T-helper 2 cell treated with Interferon-gamma antibody and Interleukin-4, amounts not matched to agents 100 ng/mL and 5 ng/mL, for 36 hours (primary cell): ENCODE measurements around the gene ADAD2. TPM values are rescaled to one million over a fixed set of nuclear protein-coding genes. Genes with fewer than 3 reads are reported as not detected.

Source experiments
- intact Hi-C: fragments of 100-400 bp; cut with micrococcal nuclease; formaldehyde crosslinking; loops from one replicate; pipeline ENCODE4 v1.15.1; 2023
- total RNA-seq: library from RNA; stranded (reverse); gene quantifications from 2 replicates; pipeline ENCODE4 v1.2.3, GENCODE V29; 2022

ADAD2 gene
- total RNA-seq, 1 donor from 2014 or later, result not detected

DNA sequence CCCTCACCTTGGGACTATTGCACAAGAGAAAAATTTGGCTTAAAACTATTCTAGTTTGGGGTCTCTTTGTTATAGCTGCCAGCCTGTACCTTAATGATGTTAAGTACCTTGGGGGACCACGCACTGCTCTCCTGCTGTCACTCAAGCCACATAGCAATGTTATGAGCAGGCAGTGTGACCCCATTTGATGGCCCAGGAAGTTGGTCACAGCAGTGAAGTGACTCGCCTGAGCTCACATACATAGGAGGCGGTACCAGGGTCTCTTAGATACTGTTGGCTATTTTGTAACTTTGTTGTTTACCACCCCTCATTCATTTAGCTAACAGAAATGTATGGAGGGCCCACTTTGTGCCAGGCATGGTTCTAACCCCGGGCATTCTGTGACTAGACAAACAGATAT, 32.5 kb downstream of the ADAD2 start:
- intact Hi-C loops, result no loop called here

DNA sequence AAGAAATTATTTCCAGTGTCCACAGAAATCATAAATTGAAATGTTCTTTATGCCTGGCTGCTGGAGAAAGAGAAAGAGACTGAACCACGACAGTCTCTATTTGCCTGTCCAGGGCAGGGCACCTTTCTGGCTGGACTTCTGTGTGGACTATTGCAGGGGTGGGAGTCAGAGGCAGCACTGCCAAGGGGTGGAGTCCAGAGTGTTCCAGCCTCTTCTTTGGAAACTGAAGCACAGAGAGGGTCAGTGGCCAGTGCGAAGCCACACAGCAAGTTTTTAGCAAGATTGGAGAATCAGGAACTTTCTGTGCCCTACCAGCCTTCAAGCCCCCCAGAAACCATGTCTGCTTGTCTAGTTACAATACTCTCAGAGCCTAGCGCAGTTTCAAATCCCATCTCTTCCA, 33.6 kb downstream of the ADAD2 start:
- intact Hi-C loops, result no loop called here

DNA sequence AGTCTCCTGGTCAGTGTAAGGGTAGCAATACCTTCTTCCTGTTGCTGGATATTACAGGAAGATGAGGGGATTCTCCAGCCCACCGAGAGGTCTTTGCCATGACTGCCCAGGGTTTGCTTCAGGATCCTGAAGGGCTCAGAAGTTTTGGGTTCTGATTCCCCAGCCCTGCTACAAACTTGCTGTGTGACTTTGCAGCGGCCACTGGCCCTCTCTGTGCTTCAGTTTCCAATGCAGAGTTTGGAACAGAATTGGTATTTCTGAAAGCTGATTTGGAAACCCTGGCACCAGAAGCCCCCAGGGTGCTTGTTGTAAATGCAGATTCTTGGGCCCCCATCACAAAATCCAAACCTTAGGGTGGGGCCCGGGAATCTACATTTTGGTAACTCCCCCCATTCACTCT, 34.2 kb downstream of the ADAD2 start:
- intact Hi-C loops, result no loop called here

DNA sequence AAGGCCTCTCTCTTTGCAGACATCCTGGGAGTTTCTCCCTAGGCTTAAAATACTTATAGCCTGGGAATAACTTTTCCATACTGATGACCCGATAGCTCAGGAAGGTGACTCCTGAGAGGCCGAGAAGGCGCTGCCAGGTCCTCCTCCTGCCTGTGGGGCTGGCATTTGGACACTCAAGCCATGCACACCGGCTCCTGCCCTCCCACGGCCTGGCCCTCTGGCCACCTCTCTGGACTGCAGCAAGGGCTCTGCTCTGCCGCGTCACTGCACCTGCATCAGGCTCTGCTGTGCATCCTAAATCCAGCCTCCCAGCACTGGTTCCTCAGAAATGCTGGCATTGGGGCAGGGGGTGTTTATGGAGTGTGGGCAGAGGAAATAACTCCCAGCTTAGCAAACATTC, 34.6 kb downstream of the ADAD2 start:
- intact Hi-C loops, result no loop called here

- intact Hi-C loops, result no loop called here
Measured at GRCh38 chr16:84226026-84226425, 35.1 kb downstream of the ADAD2 start.

DNA sequence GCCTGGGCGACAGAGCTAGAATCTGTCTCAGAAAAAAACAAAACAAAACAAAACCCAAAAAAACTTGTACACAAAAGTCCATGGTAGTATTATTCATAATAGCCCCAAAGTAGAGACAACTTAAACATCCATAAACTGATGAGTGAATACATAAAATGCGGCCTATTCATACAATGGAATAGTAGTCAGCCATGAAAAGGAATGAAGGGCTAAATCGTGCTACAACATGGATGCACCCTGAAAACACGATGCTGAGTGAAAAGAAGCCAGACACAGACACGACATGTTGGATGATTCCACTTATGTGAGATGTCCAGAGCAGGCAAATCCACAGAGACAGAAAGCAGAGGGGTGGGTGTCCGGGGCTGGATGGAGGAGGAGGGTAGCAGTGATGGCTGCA, 36.6 kb downstream of the ADAD2 start:
- intact Hi-C loops, result no loop called here

GRCh38 chr16:84228256-84228838, 37.4 kb downstream of the ADAD2 start:
- intact Hi-C loops, result no loop called here

DNA sequence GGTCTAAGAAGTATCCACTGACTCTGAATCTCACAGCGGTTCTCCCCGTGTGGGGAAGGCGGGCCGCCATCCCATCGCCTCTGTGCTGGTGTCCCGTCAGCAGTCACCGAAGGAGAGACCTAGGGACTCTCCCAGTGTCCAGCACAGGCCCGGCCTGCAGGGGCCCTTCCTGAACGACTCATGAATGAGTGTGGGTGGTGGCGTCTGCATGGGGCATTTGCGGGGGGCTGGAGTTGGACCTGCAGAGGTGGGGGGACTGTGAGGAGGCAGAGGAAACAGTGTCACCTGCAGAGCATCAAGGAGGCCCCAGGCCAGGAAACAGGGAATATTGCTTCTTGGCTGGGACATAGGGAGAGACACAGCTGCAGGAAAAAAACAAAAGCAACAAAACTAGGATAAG, 38.5 kb downstream of the ADAD2 start:
- intact Hi-C loops, result no loop called here

DNA sequence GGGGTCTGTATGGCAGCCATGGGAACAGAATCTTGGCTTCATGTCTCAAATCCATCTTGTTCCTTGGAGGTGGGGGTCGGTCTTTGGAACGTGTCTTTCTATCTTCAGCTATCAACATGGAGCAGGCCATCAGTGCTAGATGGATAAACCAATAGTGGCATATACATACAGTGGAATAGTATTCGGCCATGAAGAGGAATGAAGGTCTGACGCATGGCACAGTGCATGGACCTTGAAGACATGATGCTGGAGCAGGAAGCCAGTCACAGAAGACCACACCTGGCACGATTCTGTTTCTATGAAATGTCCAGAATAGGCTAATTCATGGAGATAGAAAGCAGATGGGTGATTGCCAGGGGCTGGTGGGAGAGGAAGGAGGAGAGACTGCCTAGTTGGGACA, 41.1 kb downstream of the ADAD2 start:
- intact Hi-C loops, result no loop called here

GRCh38 chr16:84232969-84233368, 42.0 kb downstream of the ADAD2 start:
- intact Hi-C loops, result no loop called here

DNA sequence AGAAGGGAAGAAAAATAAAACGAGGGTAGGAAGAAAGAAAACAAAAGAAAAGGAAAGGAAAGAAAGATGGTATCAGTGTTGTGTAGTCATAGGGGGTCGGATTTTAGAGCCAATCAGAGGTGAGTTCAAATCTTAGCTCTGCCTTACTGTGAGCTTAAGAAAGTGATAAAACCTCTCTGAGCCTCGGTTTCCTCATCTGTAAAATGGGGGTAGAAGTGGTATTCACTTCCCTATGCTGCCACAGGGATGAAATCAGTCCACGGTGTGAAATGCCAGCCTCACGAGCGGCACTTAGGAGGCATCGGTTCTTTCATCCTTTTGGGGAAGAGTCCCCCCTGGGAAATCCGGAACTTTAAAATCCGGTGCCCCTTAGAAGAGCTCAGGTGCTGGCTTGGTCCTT, 42.8 kb downstream of the ADAD2 start:
- intact Hi-C loops, result no loop called here

- intact Hi-C loops, result no loop called here
Measured at GRCh38 chr16:84234321-84235241, 43.6 kb downstream of the ADAD2 start.

GRCh38 chr16:84236671-84237070, 45.7 kb downstream of the ADAD2 start:
- intact Hi-C loops, result no loop called here

- intact Hi-C loops, result no loop called here
Measured at GRCh38 chr16:84237994-84238750, 47.2 kb downstream of the ADAD2 start.

- intact Hi-C loops, result no loop called here
Measured at GRCh38 chr16:84239141-84239769, 48.3 kb downstream of the ADAD2 start.

GRCh38 chr16:84239909-84240308, 49.0 kb downstream of the ADAD2 start, which contains the start of gene KCNG4:
KCNG4 (minus strand) TSS chr16:84240012; CDS start chr16:84237485, 2,527 bp downstream.
- intact Hi-C loops, result no loop called here

DNA sequence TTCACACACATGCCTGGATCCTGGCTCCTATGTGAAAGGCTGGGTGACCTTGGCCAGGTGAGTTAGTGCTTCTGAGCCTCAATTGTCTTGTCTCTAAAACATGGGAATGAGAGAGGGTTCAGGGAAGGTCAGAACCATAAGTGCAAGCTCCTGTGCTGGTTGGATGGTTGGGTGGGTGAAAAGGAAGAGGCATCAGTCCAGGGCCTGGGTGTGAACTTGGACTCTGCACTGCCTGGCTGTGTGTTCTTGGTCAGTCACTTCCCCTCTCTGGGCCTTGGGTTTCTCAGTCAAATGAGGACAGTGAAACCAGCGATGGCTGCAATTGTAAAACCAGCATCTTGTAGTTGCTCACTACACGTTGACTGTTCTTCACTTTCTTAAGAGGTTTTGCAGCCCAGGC, 49.5 kb downstream of the ADAD2 start:
- intact Hi-C loops, result no loop called here

- intact Hi-C loops, result no loop called here
Measured at GRCh38 chr16:84241778-84242177, 50.8 kb downstream of the ADAD2 start.

- intact Hi-C loops, result no loop called here
Measured at GRCh38 chr16:84242839-84243238, 51.9 kb downstream of the ADAD2 start.

- intact Hi-C loops, result no loop called here
Measured at GRCh38 chr16:84243732-84244131, 52.8 kb downstream of the ADAD2 start.

- intact Hi-C loops, result no loop called here
Measured at GRCh38 chr16:84244728-84245127, 53.8 kb downstream of the ADAD2 start.
